SK-N-SH treated with all-trans-retinoic acid at 6 μM for 48 hours (cell line): ENCODE measurements around the gene CCSER1.

ENCODE experiments used
- ATAC-seq: fragments of 200-7000 bp; cut with Tn5 transposase; 3 replicates; pipeline ENCODE4 v1.9.1; 2020; ENCODE audit warnings: mild to moderate bottlenecking, moderate library complexity
- ARNTL ChIP-seq: fragments of 450-650 bp; formaldehyde crosslinking; IDR thresholded peaks from 2 replicates; pipeline ENCODE4 v1.5.0; 2020; ENCODE audit warnings: low read depth, mild to moderate bottlenecking, moderate library complexity, borderline replicate concordance
- BACH2 ChIP-seq: fragments of 250-450 bp; sonication (Bioruptor Pico); IDR thresholded peaks from 2 replicates; pipeline ENCODE4 v1.9.0; 2021; ENCODE audit warnings: mild to moderate bottlenecking, borderline replicate concordance
- CREB5 ChIP-seq: fragments of 250-450 bp; sonication (Bioruptor Pico); IDR thresholded peaks from 2 replicates; pipeline ENCODE4 v1.5.1; 2020; ENCODE audit warnings: low read depth, mild to moderate bottlenecking, moderate library complexity
- CSDC2 ChIP-seq: fragments of 250-450 bp; sonication (Bioruptor Pico); IDR thresholded peaks from 2 replicates; pipeline ENCODE4 v1.5.0; 2020; ENCODE audit warnings: mild to moderate bottlenecking, moderate library complexity
- GLIS3 ChIP-seq: fragments of 250-450 bp; sonication (Bioruptor Pico); IDR thresholded peaks from 2 replicates; pipeline ENCODE4 v1.5.0; 2020; ENCODE audit warnings: mild to moderate bottlenecking, moderate library complexity
- ISL1 ChIP-seq: fragments of 250-450 bp; sonication (Bioruptor Pico); IDR thresholded peaks from 2 replicates; pipeline ENCODE4 v2.1.2; 2022; ENCODE audit warnings: mild to moderate bottlenecking, moderate library complexity
- OSR1 ChIP-seq: fragments of 250-450 bp; sonication (Bioruptor Pico); IDR thresholded peaks from 2 replicates; pipeline ENCODE4 v1.8.0; 2022; ENCODE audit warnings: moderate library complexity, mild to moderate bottlenecking, inconsistent platforms
- PATZ1 ChIP-seq: fragments of 250-450 bp; sonication (Bioruptor Pico); IDR thresholded peaks from 2 replicates; pipeline ENCODE4 v1.8.0; 2020; ENCODE audit warnings: mild to moderate bottlenecking, moderate library complexity, borderline replicate concordance
- POU6F1 ChIP-seq: fragments of 250-450 bp; sonication (Bioruptor Pico); IDR thresholded peaks from 2 replicates; pipeline ENCODE4 v1.8.0; 2021; ENCODE audit warnings: low read depth, mild to moderate bottlenecking, moderate library complexity, borderline replicate concordance
- PPARA ChIP-seq: fragments of 250-450 bp; sonication (Bioruptor Pico); IDR thresholded peaks from 2 replicates; pipeline ENCODE4 v1.5.0; 2020; ENCODE audit warnings: mild to moderate bottlenecking, borderline replicate concordance
- RARB ChIP-seq: fragments of 250-450 bp; sonication (Bioruptor Pico); IDR thresholded peaks from 2 replicates; pipeline ENCODE4 v1.8.0; 2021; ENCODE audit warnings: mild to moderate bottlenecking, moderate library complexity
- SNAI2 ChIP-seq: fragments of 250-450 bp; sonication (Bioruptor Pico); IDR thresholded peaks from 2 replicates; pipeline ENCODE4 v1.5.0; 2020; ENCODE audit warnings: mild to moderate bottlenecking, moderate library complexity
- TCF4 ChIP-seq: fragments of 250-450 bp; sonication (Bioruptor Pico); IDR thresholded peaks from 2 replicates; pipeline ENCODE4 v1.8.0; 2021; ENCODE audit warnings: mild to moderate bottlenecking, moderate library complexity, borderline replicate concordance
- ZC3H10 ChIP-seq: fragments of 250-450 bp; sonication (Bioruptor Pico); IDR thresholded peaks from 2 replicates; pipeline ENCODE4 v1.5.1; 2021; ENCODE audit warnings: mild to moderate bottlenecking, moderate library complexity
- ZFP3 ChIP-seq: fragments of 250-450 bp; sonication (Bioruptor Pico); IDR thresholded peaks from 2 replicates; pipeline ENCODE4 v1.5.0; 2020; ENCODE audit warnings: mild to moderate bottlenecking, moderate library complexity
- ZFP30 ChIP-seq: fragments of 450-650 bp; formaldehyde crosslinking; IDR thresholded peaks from 2 replicates; pipeline ENCODE4 v1.5.0; 2022; ENCODE audit warnings: mild to moderate bottlenecking, moderate library complexity
- ZNF565 ChIP-seq: fragments of 450-650 bp; formaldehyde crosslinking; conservative IDR thresholded peaks from 2 replicates; pipeline ENCODE4 v1.5.0; 2020; ENCODE audit warnings: low read depth, mild to moderate bottlenecking, moderate library complexity
- ZNF70 ChIP-seq: fragments of 450-650 bp; formaldehyde crosslinking; IDR thresholded peaks from 2 replicates; pipeline ENCODE4 v1.5.0; 2020; ENCODE audit warnings: mild to moderate bottlenecking, moderate library complexity
- ZNF8 ChIP-seq: fragments of 450-650 bp; formaldehyde crosslinking; IDR thresholded peaks from 2 replicates; pipeline ENCODE4 v1.5.0; 2020; ENCODE audit warnings: mild to moderate bottlenecking, moderate library complexity
- TF ChIP-seq, protein P1 (sequence below): fragments of 250-450 bp; sonication (Bioruptor Pico); IDR thresholded peaks from 2 replicates; pipeline ENCODE4 v1.5.0; 2020; ENCODE audit warnings: mild to moderate bottlenecking, moderate library complexity
- TF ChIP-seq, protein P2 (sequence below): fragments of 250-450 bp; sonication (Bioruptor Pico); IDR thresholded peaks from 2 replicates; pipeline ENCODE4 v1.5.1; 2021; ENCODE audit warnings: mild to moderate bottlenecking, moderate library complexity

Gene CCSER1

GRCh38 chr4:90996813-90997212 is 869.6 kb downstream of the CCSER1 start:
- no peak for ATAC-seq
- TF ChIP-seq, protein P1, sequence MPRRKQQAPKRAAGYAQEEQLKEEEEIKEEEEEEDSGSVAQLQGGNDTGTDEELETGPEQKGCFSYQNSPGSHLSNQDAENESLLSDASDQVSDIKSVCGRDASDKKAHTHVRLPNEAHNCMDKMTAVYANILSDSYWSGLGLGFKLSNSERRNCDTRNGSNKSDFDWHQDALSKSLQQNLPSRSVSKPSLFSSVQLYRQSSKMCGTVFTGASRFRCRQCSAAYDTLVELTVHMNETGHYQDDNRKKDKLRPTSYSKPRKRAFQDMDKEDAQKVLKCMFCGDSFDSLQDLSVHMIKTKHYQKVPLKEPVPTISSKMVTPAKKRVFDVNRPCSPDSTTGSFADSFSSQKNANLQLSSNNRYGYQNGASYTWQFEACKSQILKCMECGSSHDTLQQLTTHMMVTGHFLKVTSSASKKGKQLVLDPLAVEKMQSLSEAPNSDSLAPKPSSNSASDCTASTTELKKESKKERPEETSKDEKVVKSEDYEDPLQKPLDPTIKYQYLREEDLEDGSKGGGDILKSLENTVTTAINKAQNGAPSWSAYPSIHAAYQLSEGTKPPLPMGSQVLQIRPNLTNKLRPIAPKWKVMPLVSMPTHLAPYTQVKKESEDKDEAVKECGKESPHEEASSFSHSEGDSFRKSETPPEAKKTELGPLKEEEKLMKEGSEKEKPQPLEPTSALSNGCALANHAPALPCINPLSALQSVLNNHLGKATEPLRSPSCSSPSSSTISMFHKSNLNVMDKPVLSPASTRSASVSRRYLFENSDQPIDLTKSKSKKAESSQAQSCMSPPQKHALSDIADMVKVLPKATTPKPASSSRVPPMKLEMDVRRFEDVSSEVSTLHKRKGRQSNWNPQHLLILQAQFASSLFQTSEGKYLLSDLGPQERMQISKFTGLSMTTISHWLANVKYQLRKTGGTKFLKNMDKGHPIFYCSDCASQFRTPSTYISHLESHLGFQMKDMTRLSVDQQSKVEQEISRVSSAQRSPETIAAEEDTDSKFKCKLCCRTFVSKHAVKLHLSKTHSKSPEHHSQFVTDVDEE (CRISPR knock-in tag), result no peak
- no peak for TF ChIP-seq CSDC2 (CRISPR knock-in tag)
- no peak for TF ChIP-seq PPARA
- TF ChIP-seq ZNF565 (CRISPR knock-in tag), result no peak
- no peak for TF ChIP-seq CREB5 (CRISPR knock-in tag)
- TF ChIP-seq, all 23 proteins: peak for 0

GRCh38 chr4:91015861-91016260 is 888.7 kb downstream of the CCSER1 start:
- TF ChIP-seq GLIS3 (no peak), SNAI2 (CRISPR knock-in tag) (no peak), CSDC2 (CRISPR knock-in tag) (no peak), ZNF565 (CRISPR knock-in tag) (no peak), PATZ1 (CRISPR knock-in tag) (no peak), ZC3H10 (CRISPR knock-in tag) (no peak), POU6F1 (CRISPR knock-in tag) (no peak), ZFP3 (CRISPR knock-in tag) (no peak), TCF4 (CRISPR knock-in tag) (no peak), ISL1 (no peak), PPARA (no peak), ARNTL (CRISPR knock-in tag) (no peak), RARB (CRISPR knock-in tag) (no peak), ZFP30 (CRISPR knock-in tag) (no peak)
- TF ChIP-seq, protein P2, sequence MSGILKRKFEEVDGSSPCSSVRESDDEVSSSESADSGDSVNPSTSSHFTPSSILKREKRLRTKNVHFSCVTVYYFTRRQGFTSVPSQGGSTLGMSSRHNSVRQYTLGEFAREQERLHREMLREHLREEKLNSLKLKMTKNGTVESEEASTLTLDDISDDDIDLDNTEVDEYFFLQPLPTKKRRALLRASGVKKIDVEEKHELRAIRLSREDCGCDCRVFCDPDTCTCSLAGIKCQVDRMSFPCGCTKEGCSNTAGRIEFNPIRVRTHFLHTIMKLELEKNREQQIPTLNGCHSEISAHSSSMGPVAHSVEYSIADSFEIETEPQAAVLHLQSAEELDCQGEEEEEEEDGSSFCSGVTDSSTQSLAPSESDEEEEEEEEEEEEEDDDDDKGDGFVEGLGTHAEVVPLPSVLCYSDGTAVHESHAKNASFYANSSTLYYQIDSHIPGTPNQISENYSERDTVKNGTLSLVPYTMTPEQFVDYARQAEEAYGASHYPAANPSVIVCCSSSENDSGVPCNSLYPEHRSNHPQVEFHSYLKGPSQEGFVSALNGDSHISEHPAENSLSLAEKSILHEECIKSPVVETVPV (CRISPR knock-in tag), result no peak

GRCh38 chr4:91019513-91019912 is 892.3 kb downstream of the CCSER1 start:
- no peak for ATAC-seq
- TF ChIP-seq ISL1, result no peak
- no peak for TF ChIP-seq CSDC2 (CRISPR knock-in tag)
- TF ChIP-seq TCF4 (CRISPR knock-in tag), result no peak
- TF ChIP-seq, protein P2 (CRISPR knock-in tag), result no peak
- TF ChIP-seq ZNF70 (CRISPR knock-in tag), result no peak
- no peak for TF ChIP-seq OSR1 (CRISPR knock-in tag)
- TF ChIP-seq PPARA, result no peak
- no peak for TF ChIP-seq ZNF8 (CRISPR knock-in tag)
- TF ChIP-seq ZFP30 (CRISPR knock-in tag), result no peak
- TF ChIP-seq POU6F1 (CRISPR knock-in tag), result no peak
- TF ChIP-seq PATZ1 (CRISPR knock-in tag), result no peak
- no peak for TF ChIP-seq ZFP3 (CRISPR knock-in tag)
- no peak for TF ChIP-seq RARB (CRISPR knock-in tag)
- TF ChIP-seq ZNF565 (CRISPR knock-in tag), result no peak
- no peak for TF ChIP-seq BACH2

More at GRCh38 chr4:91015861-91016260, 888.7 kb downstream of the CCSER1 start:
- ATAC-seq, result no peak
